Measurements from ENCODE around the gene TEX12. TPM values are rescaled to one million over a fixed set of nuclear protein-coding genes. Genes with fewer than 3 reads are reported as not detected.
"Not testable (repeated sequence)": the region's sequence is repeated elsewhere in the genome, so short reads cannot be mapped to it uniquely, and the experiment has no call there.

The TEX12 gene, protein sequence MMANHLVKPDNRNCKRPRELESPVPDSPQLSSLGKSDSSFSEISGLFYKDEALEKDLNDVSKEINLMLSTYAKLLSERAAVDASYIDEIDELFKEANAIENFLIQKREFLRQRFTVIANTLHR
- total RNA-seq, result not detected

DNA sequence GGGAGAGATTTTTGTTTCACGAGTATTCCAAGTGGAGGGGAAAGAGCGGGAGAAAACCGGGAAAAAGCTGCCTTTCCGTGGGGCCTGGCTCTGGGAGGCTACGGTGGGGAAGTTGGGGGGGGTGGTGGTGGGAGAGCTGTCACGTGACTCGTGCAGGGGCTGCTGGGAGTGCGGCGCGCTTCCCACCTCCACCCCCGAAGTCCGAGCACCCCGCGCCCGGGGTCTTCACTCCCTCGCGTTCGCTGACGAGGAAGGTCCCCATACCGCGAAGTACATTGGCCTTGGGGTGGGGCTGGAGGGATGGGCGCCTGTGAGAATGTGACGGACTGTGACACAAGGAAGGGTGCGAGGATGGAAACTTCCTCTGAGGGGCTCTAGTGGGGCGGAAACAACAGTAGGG, at the start of gene TEX12:
Gene TEX12 (plus strand): TSS at position 228 of the 400 bp plus-strand sequence. CDS start 1,897 bp downstream, outside the sequence.
- DNase-seq, result no peak

DNA sequence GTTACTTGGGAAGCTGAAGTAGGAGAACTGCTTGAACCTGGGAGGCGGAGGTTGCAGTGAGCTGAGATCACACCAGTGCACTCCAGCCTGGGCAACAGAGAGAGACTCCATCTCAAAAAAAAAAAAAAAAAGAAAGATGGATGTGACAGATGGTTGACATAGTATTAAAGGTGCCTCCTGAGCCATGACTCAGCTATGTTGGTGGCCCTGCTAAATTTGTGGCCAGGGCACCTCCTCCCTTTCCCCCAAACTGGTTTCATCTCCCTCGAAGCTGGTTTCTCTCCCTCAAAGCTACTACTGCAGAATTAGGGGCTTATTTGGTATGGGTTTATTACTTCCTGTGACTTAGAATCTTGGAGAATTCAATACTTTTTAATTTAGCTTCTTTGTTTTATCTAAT, 49.0 kb upstream of the TEX12 start:
- no peak for DNase-seq

DNA sequence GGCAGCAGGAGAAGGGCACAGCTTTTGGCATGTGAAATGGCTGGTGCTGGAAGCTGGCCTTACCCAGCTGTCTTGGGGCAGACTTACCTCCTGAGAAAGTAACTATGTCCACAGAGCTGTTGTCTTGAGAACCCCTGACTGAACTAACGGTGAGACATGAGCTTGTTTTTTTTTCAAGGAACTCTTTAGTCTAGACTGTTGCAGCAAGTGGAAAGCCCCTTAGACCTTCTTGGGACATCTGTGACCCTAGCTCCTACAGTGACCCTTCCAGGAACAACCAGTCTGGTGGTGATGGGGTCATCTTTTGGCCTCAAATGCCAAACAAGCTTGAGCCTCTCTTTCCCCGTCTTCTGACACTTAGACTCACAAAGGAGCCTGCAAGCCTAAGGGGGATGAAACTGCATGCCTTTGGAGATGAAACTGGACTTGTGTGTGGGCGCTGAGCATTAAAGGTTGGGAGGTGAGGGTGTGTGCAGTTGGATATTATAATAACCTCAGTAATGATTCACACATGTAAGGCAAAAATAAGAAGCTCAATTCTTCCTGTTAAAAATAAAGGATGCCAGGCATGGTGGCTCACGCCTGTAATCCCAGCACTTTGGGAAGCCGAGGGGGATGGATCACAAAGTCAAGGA, 45.1 kb upstream of the TEX12 start:
- no peak for DNase-seq

DNA sequence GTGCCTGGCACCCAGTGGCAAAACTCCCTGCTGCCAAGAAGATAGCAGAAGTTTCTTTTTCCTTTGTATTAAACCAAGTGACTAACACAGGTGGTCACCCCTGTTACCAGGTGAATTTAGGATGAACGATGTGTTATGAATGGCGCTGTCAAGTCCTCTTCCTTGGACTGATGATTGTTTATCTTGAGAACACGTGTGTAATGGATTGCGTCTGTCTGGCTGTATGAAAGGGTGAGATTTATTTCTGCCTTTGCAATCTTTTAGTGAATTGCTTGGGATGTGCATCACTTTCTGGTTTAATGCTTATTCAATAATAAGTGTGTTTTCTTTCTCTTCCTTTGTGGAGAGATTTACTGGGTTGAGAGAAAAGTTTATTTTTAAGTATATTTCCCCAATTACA, 44.0 kb upstream of the TEX12 start:
- DNase-seq, result no peak

DNA sequence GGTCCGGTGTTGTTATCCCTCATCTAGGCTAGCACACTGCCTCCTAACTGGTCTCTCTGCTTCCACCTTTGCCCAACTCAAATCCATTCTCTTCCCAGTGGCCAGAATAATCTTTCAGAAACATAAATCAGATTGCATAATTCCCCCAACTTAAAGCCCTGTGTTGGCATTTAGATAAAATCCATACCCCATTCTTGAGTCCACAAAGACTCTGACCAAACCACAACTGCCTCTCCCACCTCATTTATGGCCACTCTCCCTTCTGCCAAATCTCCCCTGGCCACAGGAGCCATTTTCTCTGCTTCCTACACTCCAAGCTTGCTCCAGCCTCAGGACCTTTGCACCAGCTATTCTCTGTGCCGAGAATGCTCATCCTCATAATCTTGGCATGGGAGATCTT, 40.1 kb upstream of the TEX12 start:
- DNase-seq, result no peak

DNA sequence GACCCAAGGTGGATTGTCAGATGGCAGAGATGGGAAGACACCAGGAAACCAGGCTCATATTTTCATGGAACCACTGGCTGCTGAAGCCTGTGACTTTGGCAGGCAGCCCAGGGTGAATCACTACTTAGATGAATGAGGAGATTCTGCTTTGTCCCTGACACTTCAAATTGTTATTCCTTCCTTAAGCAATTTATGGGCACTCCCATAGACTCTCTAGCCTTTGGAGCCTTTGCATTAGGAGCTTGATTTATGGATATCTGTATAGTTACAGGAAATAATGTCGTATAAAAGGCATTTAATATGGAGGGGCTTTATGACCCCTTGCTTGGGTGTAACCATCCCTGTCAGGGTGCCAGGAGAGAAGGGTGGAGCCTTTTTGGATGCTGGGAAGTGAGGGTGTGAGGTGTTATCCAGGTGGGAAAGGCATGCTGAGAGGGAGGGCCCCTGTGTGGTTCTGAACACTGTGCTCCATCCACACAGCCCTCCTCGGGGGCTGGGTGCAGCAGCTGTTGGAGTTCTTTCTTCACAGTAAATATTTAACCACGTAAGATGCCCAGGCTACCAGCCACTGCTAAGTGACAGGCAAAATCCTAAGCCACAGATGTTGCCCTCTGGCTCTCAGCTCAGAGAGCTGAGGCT, 38.6 kb upstream of the TEX12 start:
- DNase-seq, result no peak

DNA sequence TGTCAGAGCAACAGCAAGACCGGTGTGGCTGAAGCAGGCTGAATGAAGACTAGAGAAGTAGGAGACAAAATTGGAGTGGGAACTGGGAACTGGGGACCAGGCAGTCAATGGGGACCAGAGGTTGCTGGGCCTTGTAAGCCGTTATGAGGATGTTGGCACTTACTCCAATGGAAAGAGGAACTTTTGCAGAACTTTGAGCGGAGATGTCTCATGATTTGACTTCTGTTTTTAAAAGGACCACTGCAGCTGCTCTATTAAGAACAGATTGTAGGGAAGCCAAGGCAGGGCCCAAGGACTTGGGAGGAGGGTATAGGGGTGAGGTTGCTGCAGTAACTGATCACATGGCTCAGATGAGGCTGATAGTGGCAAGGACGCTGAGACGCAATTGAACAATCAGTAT, 37.5 kb upstream of the TEX12 start:
- DNase-seq, result no peak

DNA sequence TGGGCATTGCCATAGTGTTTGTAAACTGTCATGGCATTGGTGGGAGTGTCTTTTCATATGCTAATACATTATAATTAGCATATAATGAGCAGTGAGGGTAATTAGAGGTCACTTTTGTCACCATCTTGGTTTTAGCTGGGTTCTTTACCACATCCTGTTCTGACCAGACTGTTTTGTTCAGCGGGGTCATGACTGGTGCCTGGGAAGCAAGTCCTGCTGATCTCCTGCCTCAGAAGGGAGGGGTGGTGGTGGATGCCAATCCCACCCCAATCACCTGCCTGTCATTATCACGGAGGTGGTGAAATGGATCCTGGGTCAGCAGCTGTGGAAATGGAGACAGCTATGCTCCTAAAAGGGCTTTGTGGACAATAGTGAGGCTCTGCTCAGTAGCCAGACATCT, 34.4 kb upstream of the TEX12 start:
- DNase-seq, result no peak

DNA sequence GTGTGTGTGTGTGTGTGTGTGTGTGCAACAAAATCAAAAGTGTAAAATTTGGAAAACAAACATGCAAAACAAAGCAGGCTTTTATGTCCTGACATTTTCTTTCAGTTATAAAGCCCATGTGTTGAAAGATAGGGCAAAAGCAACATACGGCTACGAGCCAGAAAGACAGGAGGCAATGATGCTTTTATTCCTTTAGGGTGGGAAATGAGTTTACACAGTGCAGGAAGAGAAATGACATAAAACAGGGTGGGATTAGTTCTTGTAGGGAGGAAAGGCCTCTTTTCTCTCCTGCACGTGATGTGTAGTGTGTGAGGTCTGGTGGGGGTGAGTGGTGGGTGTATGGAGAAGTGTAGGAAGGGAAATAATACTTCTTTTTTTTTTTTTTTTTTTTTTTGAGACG, 32.7 kb upstream of the TEX12 start:
- DNase-seq, result no peak

DNA sequence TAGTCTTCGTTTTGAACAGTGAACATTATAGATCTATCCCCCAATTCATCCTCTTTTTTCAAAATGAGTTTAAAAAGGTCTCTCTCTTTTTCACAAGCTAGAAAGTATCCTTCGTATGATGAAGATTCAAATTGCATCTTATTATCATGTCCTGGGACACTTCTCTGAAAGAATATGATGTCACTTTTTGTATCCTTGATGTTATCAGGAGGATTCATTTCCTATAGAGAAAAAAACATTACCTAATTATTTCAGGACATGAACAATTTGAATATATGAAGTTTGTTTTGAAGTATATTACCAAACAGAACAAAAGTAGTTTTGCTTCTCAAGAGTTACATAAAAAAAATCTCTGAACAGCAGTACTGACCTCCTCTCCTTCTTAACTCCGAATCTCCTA, 23.6 kb upstream of the TEX12 start:
- no peak for DNase-seq

DNA sequence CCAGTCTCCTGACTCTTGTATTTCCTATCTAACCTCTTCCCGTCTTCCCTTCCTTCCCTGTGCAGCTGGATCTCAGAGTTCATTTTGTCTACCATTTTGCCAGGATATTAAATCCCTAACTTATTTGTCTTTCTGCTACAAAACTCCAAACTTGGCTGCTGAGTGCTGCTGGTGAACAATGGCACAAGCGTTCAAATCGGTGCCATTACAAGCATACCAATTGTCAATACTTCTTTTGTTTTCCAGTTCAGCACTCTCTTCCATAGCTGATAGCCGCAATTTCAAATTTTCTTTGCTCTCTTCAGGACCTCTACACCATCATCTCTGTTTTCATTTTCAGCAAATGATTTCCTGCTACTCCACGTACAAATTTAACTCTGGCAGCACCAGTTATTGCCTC, 16.7 kb upstream of the TEX12 start:
- no peak for DNase-seq

DNA sequence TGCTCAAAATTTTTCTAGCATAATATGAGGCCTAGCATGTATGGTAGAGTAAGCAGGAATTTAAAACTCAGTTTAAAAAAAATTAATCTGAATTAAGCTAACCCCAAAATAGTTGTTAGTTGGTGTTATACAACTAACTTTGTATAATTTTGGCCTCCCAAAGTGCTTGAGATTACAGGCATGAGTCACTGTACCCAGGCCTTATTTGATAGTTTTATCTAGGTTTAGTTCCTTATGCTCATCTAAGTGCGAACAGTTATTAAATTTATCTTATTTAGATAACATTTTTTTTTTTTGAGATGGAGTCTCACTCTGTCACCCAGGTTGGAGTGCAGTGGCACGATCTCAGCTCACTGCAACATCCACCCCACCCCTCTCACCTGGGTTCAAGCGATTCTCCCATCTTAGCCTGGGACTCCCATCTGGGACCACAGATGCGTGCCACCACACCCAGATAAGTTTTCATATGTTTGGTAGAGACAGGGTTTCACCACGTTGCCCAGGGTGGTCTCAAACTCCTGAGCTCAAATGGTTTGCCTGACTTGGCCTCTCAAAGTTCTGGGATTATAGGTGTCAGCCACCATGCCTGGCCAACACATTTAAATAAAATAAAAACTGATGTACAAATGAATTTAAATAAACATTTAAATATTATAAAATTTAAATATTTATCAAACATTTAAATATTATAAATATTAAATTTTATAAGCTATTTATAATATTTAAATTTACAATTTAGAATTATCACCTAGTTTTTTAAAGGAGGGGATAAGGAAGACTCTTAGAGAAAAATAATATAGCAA, 10.8 kb upstream of the TEX12 start:
- DNase-seq, result no peak

DNA sequence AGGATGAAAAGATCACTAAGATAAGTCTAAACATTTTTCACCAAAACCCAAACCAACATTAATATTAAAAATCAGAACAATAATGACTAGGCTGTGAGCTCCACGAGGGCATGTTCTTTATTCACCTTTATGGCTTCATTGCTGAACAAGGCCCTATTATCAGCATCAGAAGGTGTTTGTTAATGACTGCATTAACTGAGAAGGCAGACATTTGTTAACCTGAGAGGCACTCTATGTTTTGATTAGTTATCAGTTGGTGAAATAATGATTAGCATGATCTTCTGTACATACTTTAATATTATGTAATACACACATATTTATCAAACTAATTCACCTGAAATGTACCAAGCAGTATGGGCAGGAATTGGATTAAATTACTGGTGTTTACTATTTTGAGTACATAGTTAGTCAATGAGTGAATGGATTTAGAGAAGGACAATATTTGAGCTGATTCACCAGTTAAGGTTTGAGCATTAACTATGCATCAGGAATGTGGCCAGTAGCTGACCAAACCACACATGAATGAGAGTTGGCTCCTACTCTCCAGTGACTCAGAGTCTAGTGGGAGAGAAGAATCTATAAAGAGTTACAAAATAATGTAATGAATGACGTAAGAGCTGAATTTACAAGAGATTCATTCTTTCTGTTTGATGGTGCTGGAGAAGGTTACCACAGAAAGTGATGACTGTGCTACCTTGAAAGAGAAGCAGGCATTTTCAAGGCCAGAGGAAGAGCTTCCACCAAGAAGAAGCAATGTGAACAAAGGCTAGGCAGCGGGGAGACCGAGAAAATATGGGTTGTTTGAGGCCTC, 10.0 kb upstream of the TEX12 start:
- no peak for DNase-seq

DNA sequence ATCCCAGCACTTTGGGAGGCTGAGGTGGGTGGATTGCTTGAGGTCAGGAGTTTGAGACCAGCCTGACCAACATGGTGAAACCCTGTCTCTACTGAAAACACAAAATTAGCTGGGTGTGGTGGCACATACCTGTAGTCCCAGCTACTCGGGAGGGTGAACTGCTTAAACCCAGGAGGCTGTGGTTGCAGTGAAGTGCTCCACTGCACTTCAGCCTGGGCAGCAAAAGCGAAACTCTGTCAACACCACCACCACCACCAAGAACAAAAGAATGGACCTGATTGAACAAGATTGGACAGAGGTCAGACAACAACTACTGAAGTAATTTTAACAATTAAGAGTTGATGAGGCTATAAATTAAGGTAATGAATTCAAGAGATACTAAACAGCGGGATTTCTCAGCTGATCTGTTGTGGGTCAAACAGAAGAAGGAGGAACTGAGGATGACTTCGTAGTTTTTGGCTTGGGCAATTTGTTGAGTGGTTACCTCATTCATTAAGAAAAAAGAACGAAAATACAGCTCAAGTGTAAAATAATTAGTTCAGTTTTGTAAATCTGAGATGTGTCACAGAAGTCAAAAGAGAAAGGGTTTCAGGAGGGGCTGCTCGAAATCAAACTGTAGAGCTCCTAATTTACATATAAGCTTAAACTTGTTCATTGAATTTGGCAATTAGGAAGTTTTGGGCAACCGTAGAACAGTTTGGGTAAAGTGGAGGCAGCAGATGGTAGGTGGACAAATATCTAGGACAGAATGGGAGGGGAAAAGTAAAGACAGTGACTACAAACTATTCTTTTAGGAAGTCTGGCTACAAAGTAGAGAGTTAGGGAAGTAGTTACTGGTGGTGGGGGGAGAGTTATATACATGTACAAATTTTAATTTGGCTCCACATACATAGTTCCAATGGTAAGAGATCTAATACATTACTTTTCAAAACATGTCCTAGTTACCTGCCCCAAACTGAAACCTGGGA, 7.8 kb upstream of the TEX12 start:
- no peak for DNase-seq

DNA sequence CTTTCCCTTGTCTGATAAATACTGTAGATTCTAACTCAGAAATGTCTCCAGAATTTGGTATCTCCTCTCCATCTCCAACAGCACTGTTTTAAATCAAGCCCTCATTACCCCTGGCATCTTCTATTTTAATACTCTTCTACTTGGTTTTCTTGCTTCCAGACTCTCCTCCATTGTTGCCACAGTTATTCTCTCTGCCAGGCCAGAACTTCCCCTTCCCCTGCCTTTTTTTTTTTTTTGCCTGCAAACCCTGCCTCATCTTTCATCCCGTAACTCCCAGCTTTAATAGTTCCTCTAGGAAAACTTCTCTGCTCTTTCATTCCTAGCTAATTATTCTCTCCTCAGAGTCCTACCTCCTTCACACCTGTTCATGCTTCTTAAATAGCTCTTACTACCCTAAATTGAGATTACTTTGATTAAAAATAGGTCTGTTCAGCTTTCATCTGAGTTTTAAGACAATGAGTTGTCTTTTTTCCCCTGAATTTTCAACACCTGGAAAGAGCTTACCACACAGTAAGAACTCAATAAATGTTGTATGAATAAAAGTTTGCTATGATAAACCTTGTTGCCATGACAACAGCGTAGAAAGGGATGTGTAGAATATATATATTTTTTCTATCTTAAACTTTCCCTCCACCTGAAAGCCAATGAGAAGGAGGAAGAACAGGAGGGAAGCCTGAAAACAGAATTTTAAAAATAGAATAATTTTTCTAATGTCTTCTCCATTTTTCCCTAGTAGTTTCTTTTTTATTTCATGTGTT, 6.9 kb upstream of the TEX12 start:
- no peak for DNase-seq

DNA sequence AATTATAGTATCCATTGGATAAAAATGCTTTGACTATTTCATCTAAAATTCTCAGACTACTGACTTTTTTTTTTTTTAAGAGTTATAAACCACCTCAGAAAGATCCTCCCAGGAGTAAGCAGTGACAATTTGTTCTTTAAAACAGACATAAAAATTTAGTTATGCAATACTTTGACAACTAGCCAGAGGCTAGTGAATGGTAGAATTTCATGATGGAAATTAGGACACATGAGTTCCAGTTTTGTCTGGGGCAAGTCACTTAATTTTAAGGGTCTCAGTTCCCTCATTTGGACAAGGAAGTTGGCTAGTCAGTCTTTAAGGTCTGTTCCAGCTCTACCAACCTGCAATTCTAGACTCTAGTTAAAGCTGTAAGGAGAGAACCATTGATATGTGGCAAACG, 6.2 kb upstream of the TEX12 start:
- DNase-seq, result no peak

DNA sequence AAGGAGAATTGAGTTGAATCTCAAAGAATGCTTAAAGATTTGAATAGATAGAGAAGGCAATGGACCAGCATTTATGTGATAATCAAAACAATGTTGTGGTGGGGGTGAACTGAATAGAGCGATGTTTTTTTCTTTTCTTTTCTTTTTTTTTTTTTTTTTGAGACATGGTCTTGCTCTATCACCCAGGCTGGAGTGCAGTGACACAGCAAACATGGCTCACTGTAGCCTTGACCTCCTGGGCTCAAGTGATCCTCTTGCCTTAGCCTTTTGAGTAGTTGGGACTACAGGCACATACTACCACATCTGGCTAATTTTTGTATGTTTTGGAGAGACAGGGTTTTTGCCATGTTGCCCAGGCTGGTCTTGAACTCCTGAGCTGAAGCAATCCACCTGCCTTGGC, 5.0 kb upstream of the TEX12 start:
- not testable (repeated sequence) for DNase-seq

DNA sequence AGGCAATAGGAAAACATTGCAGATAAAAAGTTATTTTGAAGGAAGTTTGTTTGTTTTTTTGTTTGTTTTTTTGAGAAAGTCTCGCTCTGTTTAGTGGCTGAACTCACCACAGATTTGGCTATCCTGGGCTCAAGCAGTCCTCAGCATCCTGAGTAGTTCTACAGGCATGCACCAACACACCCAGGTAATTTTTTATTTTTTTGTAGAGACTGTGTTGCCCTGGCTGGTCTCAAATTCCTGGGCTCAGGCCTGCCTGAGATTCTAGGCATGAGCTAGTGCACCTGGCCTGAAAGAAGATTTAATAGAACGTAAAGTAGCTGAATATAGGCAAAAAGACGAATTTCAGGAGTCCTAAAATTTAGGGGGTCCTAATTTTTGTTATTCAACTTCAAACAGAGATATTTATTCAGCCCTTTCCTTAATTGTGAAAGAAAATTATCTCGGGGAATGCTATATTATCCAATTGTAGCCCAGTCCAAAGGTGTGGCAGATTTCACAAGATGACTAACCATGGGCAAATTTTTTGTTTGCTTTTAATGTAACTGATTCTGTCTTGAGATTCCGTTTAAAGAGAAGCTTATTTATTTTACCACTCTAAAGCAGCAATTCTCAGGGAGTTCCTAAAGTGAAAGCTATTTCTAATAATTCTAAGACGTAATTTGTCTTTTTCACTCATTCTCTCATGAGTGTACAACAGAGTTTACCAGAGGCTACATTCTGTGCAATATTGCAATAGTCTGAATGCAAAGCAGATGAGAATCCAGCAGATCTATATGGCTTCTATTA, 4.2 kb upstream of the TEX12 start:
- DNase-seq, result no peak

DNA sequence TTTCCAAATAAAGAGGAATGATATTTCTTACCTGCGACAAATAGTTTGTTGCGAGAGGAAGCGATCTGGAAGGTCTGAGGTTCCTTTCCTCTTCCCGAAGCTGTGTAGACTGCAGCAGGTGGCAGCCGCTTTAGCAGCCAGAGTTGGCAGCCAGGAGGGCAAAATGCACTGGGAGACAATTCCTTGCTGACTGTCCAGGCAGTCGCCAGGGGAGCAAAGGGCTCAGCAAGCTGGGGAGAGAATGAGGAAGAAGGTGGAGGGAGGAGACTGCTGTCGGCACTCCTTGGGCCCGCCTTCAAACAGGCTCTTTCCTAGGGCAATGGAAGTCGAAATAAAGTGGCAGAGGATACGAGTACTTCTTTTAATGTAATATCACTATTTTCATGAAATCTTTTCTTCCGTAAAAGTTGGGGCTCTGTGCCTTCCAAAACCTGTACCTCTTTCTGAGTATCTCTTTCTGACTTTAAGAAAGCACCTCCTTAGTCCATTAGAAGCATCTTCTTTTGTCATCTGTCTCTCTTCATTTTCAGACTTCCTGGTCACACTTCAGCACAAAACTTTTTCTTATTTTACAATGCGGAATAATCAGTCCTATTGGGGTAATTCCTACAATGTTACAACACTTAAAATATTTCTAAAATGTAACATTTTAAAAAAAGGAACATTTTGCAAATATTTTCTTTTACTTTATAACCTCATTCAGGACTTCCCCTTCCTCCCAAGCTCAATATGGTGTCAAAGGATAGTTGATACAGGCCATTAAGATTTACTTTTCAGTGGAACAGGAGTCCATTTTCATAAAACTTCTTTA, 3.1 kb upstream of the TEX12 start, which contains the start of gene IL18:
Gene IL18 (minus strand): TSS at position 220 of the 811 bp plus-strand sequence. CDS start 9,041 bp downstream, outside the sequence.
- DNase-seq, result no peak
